HepG2 (cell line): ENCODE measurements around the gene SIRT5. TPM values are rescaled to one million over a fixed set of nuclear protein-coding genes. Genes with fewer than 3 reads are reported as not detected.

Source experiments
- BRD4 ChIP-seq: sonication (generic); formaldehyde crosslinking; IDR thresholded peaks from 2 replicates; pipeline ENCODE4 v1.4.0; 2020; ENCODE audit warnings: missing genetic modification reagents
- CHCHD3 ChIP-seq: sonication (generic); formaldehyde crosslinking; IDR thresholded peaks from 2 replicates; pipeline ENCODE4 v1.8.0; 2022; ENCODE audit warnings: mild to moderate bottlenecking, missing genetic modification reagents, moderate library complexity
- DR1 ChIP-seq: sonication (generic); formaldehyde crosslinking; IDR thresholded peaks from 2 replicates; pipeline ENCODE4 v1.8.0; 2021; ENCODE audit warnings: mild to moderate bottlenecking, missing genetic modification reagents, inconsistent platforms
- ETV6 ChIP-seq: sonication (generic); formaldehyde crosslinking; conservative IDR thresholded peaks from 2 replicates; pipeline ENCODE4 v1.4.0; 2020; ENCODE audit warnings: missing genetic modification reagents
- FOXK1 ChIP-seq: sonication (generic); formaldehyde crosslinking; IDR thresholded peaks from 2 replicates; pipeline ENCODE4 v1.4.0; 2020; ENCODE audit warnings: low read depth, missing genetic modification reagents, borderline replicate concordance
- FOXK2 ChIP-seq: fragments of 450-650 bp; IDR thresholded peaks from 2 replicates; pipeline ENCODE4 v1.6.1; 2016
- HIC2 ChIP-seq: sonication (generic); formaldehyde crosslinking; IDR thresholded peaks from 2 replicates; pipeline ENCODE4 v1.9.0; 2022; ENCODE audit warnings: low read depth, missing genetic modification reagents
- SRSF1 ChIP-seq: fragments of 200-400 bp; formaldehyde crosslinking; optimal IDR thresholded peaks from 2 replicates; pipeline ENCODE3; 2017; ENCODE audit warnings: mild to moderate bottlenecking, low read depth, low read length, moderate library complexity
- TBX3 ChIP-seq: fragments of 450-650 bp; IDR thresholded peaks from 2 replicates; pipeline ENCODE4 v1.6.1; 2017; ENCODE audit warnings: antibody characterized with exemption, mild to moderate bottlenecking, inconsistent platforms, borderline replicate concordance
- TCF12 ChIP-seq, 2 experiments: fragments of 450-650 bp in 1 of 2; sonication (generic) in 1 of 2; formaldehyde crosslinking in 1 of 2; IDR thresholded peaks; 2 replicates each; pipeline versions ENCODE4 v1.6.1 to v1.8.0; 2017 to 2022; ENCODE audit warnings: antibody characterized with exemption in 1 of 2, mild to moderate bottlenecking in 1 of 2, missing genetic modification reagents in 1 of 2, moderate library complexity in 1 of 2
- ZFY ChIP-seq: sonication (generic); formaldehyde crosslinking; IDR thresholded peaks from 2 replicates; pipeline ENCODE4 v1.4.0; 2020; ENCODE audit warnings: missing genetic modification reagents
- polyA plus RNA-seq, 8 experiments: library from polyadenylated mRNA; depleted of rRNA in 3 of 8; stranded (reverse) in 7 of 8; unstranded in 1 of 8; fragments of >200 nt; fragmentation: Illumina TruSeq in 4 of 8; extraction: Trizol in 4 of 8; gene quantifications; 2 replicates each; pipeline versions ENCODE4 v1.2.1 to v1.2.3, GENCODE V29; 2011 to 2016; ENCODE audit warnings: low read depth in 4 of 8, missing spikeins in 1 of 8, mixed read lengths in 1 of 8; ENCODE audit not compliant: insufficient read depth in 1 of 8
- total RNA-seq, 5 experiments: library from RNA; depleted of rRNA; stranded (reverse); fragments of >200 nt; fragmentation: Illumina TruSeq; extraction: Trizol; gene quantifications; 2 replicates each; pipeline ENCODE4 v1.2.3, GENCODE V29; 2016; ENCODE audit warnings: low read depth in 1 of 5
- TF ChIP-seq, protein P1 (sequence below): sonication (generic); formaldehyde crosslinking; IDR thresholded peaks from 2 replicates; pipeline ENCODE4 v1.4.0; 2020; ENCODE audit warnings: missing genetic modification reagents
- TF ChIP-seq, protein P2 (sequence below): IDR thresholded peaks from 2 replicates; pipeline ENCODE4 v1.6.1; 2012; ENCODE audit warnings: low read length, improper control_type of control experiment
- TF ChIP-seq, protein P3 (sequence below): sonication (generic); formaldehyde crosslinking; IDR thresholded peaks from 2 replicates; pipeline ENCODE4 v1.5.0; 2020; ENCODE audit warnings: missing genetic modification reagents

Gene SIRT5
- total and polyA plus RNA-seq, 2 of the 13 experiments (the other 11 are each of a cell fraction or from before 2014, with no cell fraction given), result 14.1 to 16.6 TPM

DNA sequence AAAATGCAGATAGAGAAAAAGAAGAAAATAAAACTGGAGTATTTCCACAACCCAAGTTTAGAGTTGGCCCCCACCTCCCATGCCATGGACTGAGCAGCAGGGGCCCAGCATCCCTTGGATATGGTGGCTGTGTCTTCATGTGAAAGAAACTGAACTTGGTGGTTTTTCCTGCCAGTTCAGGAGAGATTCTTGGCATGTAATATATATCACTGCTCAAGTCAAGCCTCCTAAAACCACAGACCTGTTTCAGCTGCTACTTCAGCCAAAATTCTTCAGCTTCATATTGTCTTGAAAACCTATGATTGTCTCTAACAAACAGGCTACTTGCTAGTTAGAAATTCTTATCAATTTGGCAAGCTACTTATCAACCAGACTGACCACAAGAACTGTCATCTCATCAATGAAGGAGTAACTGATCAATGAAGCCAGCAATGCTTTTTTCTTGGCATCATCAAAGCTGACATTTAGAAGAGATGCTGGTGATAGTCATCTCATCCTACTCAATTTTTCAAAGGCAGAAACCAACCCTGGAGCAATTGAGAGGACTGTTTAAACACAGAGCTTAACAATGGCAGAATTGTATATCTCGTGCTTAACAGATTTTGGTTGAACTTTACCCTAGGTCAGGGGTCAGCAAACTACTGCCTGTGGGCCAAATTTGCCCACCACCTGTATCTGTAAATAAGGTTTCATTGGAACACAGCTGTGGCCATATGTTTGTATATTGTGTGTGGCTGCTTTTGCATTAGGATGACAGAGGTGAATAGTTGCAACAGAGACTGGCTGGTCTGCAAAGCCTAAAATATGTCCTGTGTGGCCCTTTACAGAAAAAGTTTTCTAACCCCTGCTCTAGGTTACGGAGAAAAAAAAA is 30.4 kb downstream of the SIRT5 start (continued):
- TF ChIP-seq, protein P1, sequence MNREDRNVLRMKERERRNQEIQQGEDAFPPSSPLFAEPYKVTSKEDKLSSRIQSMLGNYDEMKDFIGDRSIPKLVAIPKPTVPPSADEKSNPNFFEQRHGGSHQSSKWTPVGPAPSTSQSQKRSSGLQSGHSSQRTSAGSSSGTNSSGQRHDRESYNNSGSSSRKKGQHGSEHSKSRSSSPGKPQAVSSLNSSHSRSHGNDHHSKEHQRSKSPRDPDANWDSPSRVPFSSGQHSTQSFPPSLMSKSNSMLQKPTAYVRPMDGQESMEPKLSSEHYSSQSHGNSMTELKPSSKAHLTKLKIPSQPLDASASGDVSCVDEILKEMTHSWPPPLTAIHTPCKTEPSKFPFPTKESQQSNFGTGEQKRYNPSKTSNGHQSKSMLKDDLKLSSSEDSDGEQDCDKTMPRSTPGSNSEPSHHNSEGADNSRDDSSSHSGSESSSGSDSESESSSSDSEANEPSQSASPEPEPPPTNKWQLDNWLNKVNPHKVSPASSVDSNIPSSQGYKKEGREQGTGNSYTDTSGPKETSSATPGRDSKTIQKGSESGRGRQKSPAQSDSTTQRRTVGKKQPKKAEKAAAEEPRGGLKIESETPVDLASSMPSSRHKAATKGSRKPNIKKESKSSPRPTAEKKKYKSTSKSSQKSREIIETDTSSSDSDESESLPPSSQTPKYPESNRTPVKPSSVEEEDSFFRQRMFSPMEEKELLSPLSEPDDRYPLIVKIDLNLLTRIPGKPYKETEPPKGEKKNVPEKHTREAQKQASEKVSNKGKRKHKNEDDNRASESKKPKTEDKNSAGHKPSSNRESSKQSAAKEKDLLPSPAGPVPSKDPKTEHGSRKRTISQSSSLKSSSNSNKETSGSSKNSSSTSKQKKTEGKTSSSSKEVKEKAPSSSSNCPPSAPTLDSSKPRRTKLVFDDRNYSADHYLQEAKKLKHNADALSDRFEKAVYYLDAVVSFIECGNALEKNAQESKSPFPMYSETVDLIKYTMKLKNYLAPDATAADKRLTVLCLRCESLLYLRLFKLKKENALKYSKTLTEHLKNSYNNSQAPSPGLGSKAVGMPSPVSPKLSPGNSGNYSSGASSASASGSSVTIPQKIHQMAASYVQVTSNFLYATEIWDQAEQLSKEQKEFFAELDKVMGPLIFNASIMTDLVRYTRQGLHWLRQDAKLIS (CRISPR knock-in tag), result no peak
- TF ChIP-seq ZFY (CRISPR knock-in tag) (peak; percentile 56; the same call in 1 of the 2 replicates), FOXK1 (CRISPR knock-in tag) (peak; percentile 96), ETV6 (CRISPR knock-in tag) (no peak), DR1 (no peak), HIC2 (CRISPR knock-in tag) (peak; percentile 40; the same call in 1 of the 2 replicates), FOXK2 (peak; percentile 94), TBX3 (peak; percentile 96), CHCHD3 (CRISPR knock-in tag) (no peak), TCF12 (IDR thresholded peaks at IDR 0.05) (no peak), TCF12 (CRISPR knock-in tag; IDR thresholded peaks at IDR 0.05) (peak; percentile 98), SRSF1 (no peak), BRD4 (CRISPR knock-in tag) (peak; percentile 54; the same call in 1 of the 2 replicates)
- TF ChIP-seq, protein P2, sequence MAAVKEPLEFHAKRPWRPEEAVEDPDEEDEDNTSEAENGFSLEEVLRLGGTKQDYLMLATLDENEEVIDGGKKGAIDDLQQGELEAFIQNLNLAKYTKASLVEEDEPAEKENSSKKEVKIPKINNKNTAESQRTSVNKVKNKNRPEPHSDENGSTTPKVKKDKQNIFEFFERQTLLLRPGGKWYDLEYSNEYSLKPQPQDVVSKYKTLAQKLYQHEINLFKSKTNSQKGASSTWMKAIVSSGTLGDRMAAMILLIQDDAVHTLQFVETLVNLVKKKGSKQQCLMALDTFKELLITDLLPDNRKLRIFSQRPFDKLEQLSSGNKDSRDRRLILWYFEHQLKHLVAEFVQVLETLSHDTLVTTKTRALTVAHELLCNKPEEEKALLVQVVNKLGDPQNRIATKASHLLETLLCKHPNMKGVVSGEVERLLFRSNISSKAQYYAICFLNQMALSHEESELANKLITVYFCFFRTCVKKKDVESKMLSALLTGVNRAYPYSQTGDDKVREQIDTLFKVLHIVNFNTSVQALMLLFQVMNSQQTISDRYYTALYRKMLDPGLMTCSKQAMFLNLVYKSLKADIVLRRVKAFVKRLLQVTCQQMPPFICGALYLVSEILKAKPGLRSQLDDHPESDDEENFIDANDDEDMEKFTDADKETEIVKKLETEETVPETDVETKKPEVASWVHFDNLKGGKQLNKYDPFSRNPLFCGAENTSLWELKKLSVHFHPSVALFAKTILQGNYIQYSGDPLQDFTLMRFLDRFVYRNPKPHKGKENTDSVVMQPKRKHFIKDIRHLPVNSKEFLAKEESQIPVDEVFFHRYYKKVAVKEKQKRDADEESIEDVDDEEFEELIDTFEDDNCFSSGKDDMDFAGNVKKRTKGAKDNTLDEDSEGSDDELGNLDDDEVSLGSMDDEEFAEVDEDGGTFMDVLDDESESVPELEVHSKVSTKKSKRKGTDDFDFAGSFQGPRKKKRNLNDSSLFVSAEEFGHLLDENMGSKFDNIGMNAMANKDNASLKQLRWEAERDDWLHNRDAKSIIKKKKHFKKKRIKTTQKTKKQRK, result no peak
- TF ChIP-seq, protein P3, sequence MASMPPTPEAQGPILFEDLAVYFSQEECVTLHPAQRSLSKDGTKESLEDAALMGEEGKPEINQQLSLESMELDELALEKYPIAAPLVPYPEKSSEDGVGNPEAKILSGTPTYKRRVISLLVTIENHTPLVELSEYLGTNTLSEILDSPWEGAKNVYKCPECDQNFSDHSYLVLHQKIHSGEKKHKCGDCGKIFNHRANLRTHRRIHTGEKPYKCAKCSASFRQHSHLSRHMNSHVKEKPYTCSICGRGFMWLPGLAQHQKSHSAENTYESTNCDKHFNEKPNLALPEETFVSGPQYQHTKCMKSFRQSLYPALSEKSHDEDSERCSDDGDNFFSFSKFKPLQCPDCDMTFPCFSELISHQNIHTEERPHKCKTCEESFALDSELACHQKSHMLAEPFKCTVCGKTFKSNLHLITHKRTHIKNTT (CRISPR knock-in tag), result no peak
